GM12864 (cell line): ENCODE measurements around the gene CTNNB1.

Source experiments
- DNase-seq: peaks from one replicate; pipeline ENCODE4 v3.0.0-alpha.2; 2011; ENCODE audit warnings: low read depth
- H3K4me3 ChIP-seq: 2 replicates; pipeline ENCODE4 v1.5.1; 2011; ENCODE audit warnings: mild to moderate bottlenecking, low read depth, low read length, control low read depth
- TF ChIP-seq, protein P1 (sequence below): IDR thresholded peaks from 2 replicates; pipeline ENCODE4 v1.5.1; 2011; ENCODE audit warnings: low read depth, mild to moderate bottlenecking, moderate library complexity, low read length, control low read depth, inconsistent platforms; ENCODE audit errors: missing control alignments

Gene CTNNB1

DNA sequence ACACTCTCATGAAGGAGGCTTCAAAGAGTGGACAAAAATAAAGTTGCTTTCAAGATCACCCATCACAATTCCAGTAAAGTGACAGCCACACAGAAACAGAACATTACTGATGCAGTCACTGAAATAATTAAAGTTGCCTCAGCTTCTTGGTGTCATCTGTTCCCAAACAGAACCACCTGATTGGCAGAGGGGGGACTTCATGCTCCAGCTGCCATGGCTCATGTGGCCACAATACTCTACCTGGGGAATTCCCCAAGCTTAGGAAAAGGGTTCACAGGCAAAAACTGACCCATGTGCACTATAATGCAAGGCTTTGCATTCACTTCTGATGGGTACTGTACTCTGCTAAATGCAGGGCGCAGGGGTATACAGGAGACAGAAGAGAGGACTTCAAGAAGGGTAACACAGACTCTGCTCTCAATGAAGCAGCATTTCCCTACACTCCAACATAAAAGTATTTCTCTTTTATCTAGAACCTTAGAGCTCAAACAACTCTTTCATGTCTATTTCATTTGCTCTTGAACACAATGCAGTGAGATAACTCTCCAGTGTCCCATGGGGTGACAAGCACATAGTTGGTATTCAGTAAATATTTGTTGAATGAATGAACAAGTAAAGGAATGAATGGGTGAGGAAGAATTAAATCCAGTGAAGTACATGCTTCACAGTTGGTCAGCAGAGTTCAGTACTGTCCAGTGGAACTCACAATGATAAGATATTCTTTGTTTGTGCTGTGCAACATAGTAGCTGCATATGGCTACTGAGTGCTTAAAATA is 8.6 kb upstream of the CTNNB1 start:
- no peak overlapping the region for H3K4me3 ChIP-seq
- TF ChIP-seq, protein P1, sequence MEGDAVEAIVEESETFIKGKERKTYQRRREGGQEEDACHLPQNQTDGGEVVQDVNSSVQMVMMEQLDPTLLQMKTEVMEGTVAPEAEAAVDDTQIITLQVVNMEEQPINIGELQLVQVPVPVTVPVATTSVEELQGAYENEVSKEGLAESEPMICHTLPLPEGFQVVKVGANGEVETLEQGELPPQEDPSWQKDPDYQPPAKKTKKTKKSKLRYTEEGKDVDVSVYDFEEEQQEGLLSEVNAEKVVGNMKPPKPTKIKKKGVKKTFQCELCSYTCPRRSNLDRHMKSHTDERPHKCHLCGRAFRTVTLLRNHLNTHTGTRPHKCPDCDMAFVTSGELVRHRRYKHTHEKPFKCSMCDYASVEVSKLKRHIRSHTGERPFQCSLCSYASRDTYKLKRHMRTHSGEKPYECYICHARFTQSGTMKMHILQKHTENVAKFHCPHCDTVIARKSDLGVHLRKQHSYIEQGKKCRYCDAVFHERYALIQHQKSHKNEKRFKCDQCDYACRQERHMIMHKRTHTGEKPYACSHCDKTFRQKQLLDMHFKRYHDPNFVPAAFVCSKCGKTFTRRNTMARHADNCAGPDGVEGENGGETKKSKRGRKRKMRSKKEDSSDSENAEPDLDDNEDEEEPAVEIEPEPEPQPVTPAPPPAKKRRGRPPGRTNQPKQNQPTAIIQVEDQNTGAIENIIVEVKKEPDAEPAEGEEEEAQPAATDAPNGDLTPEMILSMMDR: no peak
- no peak for DNase-seq

DNA sequence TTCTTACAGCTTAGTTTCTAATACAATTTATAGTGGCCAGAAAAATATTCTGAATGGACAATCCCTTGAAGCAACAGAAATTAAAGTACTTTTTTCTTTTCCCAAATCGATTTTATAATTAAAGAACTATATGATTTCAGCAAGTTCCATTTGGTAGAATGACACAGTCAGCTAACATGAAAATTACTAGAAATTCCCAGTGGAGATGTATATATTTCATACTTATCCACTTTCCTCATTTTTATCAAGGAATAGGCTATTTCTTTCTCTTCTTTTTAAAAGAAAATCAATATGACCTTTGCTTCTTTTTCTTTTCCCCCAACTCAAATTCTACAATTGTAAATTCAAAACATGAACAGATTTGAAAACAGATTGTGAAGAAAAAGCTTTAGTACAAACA is 6.4 kb upstream of the CTNNB1 start:
- DNase-seq: no peak
- TF ChIP-seq, protein P1: no peak
- no peak overlapping the region for H3K4me3 ChIP-seq

DNA sequence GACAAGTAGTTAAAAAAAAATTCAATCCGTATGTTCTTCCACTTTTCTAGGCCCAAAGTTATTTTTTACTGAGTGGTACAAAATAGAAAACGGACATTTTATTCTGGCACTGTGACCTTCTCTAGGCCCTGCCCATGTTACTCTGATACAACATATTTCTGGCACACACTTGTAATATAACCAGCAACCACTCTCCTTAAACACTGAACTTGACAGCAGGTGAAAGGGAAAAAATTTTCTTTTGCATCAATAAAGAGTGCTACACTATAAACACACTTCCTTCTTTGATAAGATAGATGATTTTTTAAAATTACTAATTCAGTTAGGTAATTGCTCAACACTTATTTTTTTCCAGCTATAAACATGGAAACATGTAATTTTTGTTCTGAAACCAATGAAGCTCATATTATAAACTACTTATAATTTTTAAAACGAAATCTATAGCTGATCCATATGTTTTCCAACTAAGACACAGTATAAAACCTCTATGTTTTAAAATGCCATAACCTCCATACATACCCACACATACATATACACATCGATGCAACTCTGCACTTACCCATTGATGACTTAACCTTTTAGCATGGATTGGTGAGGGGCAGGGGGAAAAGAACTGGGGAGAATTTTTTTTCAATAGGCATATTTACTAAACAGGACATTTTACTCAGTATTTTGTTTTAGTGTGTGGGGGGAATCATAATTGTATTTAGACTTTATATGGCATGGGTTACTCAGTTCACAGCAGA is 5.3 kb upstream of the CTNNB1 start:
- no peak overlapping the region for H3K4me3 ChIP-seq
- no peak for DNase-seq
- TF ChIP-seq, protein P1: no peak

DNA sequence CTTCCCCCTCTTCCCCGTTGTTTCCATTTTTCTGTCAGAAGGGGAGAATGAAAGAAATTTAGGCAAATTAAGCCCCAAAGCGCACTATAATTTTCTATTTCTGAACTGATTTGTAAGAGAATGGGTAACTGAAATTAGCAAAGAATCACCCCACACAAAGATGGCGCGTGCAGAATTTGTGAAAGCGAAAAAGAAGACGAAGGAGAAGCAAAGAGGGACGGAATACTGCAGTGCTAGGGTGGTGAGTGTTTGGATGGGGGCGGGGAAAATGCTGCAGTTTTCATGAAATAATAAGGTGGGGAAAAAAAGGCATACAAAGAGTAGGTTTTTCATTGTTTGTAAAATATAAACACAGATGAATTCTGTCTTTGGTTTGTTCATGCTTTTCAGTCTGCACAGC is 4.6 kb upstream of the CTNNB1 start:
- DNase-seq: no peak
- H3K4me3 ChIP-seq: no peak overlapping the region
- TF ChIP-seq, protein P1: no peak

DNA sequence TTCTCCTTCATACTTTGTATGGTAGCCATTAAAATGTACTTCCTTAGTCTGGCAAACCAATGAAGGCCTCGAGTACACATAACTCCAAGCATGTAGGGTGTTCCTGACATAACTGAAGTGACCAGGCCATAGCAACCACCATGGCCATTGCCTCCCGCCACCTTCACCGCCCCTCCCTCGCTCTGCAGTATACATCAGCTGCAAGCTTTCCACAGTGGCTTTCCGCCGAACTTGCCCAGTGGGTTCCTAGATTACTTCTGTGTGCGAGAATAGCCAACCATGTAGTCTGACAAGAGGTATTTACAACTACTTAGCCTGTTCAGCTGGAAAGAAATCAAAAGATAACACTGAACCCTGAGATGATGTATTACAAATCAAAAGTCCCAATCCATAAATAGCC is 3.4 kb upstream of the CTNNB1 start:
- no peak overlapping the region for H3K4me3 ChIP-seq
- no peak for DNase-seq
- TF ChIP-seq, protein P1: no peak

DNA sequence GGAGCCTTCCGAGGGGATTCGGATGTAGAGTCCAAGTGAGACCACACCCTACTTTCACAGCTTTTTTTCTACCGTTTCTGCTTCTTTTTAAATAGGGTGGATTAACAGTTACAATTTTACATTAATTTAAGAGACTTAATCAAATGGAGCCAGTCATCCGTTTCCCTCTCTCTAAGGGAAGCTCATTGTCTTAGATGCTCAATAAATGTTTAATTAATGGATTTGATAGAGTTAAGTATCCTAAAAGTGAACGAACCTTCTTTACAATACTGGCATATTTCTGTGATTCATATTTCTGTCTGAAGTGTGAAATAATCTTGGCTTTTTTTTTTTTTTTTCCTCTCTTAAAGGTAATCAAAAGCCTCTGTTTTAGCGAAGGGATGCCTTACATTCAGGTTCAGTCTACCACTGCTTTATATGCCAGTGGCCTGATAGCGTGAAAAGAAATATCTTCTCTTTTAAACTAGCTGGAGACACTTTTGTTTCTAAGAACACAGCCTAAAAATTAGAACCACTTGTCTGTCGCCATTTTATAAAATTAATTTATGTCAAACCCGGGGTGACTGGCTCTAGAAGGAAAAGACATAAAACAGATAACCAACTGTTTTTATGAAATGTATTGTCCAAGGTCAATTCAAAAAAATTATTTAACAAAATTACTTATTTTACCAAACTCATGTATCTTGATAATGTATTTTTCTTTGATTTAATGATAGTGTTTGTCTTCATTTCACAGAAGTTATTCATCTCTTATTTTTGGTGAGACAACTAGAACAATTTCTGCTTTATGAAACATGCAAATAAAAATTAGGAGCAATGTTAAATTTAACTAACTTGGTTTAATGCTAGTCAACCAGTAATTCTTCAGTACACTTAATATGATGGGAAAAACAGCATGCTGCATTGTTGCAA is 2.5 kb upstream of the CTNNB1 start:
- TF ChIP-seq, protein P1: no peak
- H3K4me3 ChIP-seq: no peak overlapping the region
- no peak for DNase-seq
